ENCODE data around the gene EEA1.
"Not testable (repeated sequence)": the region's sequence is repeated elsewhere in the genome, so short reads cannot be mapped to it uniquely, and the experiment has no call there.

EEA1 gene

DNA sequence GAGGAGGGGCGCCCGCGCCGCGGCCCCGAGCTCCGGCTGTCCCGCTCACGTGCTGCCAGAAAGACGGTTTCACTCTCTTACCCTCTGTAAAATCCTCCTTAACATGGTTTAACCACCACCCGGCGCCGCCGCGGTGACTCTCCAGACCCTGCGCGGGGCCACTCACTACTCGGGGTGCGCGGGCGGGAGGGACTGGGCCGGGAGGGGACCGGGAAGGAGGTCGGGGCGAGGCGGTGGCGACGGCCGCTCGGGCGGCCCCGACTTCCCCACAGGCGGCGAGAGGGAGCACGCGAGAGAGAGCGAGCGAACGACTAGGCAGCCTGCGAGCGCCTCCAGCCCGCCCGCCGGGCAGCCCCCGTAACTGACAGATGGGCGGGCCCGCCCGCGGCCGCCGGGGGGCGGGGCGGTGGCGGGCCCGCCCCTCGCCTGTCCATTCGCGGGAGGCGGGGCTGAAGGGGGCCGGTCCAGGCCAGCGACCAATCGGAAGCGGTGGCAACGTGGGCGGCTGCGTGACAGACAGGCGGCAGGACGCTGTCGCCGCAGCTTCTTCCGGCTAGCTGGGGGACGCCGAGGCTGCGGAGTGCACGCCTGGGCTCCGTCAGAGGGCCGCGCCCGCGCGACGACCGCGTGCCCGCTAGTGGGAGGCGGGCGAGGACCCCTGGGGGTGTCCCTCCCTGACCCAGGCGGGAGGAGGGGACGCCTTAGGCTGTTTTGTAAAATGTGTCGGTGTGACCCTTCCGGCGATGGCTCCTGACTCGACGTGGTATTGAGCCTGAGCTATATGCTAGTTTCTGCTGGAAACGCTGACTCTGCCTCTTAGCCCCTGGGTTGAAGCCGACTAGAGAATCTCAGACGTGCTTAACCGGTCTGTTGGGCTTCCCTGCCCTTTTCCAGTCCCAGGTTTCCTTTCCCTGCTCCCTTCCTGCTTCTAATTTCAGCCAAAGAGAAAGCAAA lies at the start of gene EEA1:
Gene EEA1, minus strand, starts transcription at position 334 of the 954 bp plus-strand sequence. Its CDS starts 229 bp downstream, at position 105.
- DNase-seq = peak; percentile 99

DNA sequence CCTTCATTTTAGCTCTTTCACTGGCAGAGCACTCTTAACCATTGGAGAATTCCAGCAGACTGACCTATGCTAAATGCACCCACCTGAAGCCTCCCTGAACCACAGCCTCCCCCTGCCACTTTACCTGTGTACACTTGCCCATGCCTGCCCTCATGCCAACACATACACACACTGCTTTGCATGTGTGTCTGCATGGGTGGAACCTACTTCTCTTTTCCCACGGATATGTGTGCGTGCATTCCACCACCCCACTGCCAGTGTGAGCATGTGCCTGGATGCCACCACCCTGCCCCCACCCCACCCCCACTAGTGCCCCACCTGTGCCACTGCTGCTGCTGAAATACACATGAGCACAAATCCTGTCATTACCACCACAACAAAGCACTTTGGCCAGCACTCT lies 49.5 kb upstream of the EEA1 start:
- DNase-seq = no peak

DNA sequence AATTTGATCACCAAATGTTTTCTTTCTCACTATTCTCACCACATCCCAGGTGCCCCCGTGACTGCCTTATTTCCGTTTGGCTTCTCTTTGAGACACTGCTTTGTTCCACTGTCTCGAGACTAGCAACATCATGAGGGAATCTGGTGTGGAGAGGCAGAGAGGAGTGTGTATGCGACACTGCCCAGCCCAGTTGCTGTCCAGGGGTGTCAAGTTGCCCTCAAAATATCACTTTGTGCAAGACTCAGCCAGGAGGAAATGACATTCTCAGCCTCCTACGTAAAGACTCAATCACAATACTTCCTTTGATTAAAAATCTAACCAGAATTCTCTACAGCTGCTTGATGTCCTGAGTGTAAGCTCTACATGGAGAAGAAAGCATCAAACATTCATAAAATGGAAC lies 48.2 kb upstream of the EEA1 start:
- DNase-seq = no peak

GRCh38 chr12:92974759-92975158 lies 45.7 kb upstream of the EEA1 start:
- DNase-seq = no peak

- DNase-seq = peak; percentile 59
These were observed 44.5 kb upstream of the EEA1 start for GRCh38 chr12:92973614-92974013.

DNA sequence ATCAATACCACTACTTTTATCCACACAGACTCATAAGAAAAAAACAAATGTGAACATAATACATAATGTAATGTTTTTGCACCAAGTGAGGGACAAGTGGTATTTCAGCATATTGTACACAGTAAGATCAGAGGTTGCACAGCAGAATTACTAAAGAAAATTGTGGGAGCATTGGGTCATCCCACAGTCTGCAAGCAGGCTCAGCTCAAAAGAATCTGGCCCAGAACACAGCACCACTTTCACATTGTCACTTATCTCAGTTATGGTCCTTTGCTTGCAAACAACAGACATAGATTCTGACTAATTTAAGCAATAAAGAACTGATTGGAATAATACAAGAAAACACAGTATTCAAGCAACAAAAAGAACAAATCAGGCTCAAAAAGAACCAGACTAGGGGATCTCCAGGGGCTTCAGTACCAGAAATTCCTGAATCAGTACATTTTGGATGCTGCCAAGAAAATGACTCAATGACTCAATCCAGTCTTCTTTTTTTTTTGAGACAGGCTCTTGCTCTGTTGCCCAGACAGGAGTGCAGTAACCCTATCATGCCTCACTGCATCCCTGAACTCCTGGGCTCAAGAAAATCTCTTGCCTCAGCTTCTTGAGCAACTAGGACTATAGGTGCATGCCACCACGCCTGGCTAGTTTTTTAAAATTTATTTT lies 42.9 kb upstream of the EEA1 start:
- peak; percentile 26 for DNase-seq

- peak; percentile 50 for DNase-seq
These were observed 39.2 kb upstream of the EEA1 start for GRCh38 chr12:92968176-92968813.

- DNase-seq = not testable (repeated sequence)
These were observed 35.3 kb upstream of the EEA1 start for GRCh38 chr12:92964378-92964777.

DNA sequence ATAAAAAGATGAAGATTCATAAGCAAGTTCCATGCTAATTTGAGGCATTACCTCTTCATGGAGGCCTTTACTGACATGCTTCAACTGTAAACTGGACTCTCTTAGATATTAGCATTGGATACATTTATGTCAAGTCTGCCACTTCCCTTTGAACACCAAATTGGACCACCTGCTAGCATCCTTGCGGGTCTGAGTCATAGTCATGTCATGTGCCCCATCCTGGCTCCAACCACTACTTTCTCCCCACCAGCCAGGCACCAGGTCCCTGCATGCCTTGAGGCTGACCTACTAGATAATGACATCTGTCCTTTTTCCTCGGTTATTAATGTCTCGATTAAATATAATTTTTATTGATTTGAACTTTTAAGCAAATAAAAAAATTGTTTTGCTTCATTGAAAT lies 32.9 kb upstream of the EEA1 start:
- DNase-seq = no peak

DNA sequence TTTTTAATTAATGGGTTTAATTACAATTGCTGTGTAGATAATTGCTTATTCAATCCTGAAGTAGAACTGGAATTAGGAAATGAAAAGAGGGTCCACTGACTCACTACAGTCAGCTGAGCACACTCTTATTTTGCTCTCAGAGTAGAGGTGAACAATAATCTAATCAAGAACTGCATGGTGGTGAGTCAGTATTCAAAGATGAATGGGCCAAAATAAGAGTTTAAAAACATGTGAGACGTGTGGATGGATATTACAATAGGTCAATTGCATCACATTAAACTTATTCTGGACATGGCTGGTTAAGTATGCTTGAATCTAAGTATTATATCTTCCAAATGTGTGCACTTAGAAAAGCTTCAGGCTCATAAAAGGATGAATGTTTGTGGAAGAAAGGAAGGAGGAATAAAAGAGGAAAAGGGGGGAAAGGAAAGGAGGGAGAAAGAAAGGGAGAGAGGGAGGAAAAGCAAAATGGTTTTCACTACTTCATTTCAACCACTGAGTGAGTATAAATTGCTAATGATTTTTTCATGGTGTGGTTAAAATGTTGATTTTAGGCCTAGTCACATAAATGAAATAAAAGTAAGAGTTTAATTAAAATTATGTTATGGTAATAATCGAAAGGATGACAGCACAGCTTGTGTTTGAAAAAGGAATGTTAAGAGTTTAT lies 27.0 kb upstream of the EEA1 start:
- DNase-seq = peak; percentile 35

DNA sequence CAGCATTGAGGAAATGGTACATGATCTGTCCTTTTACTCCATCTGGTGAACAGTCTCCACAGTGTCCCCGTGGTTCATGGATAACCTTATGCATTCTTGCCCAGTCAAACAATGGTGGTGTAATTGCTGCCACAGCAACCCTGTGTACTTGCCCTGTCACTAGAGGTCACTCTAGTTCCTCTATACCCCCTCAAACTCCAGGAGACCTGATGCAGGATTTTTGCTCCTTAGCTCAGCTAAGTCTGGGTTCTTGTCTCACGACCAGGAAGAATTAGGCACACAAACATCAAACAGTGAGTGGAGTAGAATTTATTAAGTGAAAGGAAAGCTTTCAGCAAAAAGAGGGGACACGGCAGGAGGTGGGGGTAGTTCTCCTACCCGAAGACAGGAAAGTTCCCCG lies 24.7 kb upstream of the EEA1 start:
- no peak for DNase-seq

- DNase-seq = no peak
These were observed 23.3 kb upstream of the EEA1 start for GRCh38 chr12:92952394-92952793.

DNA sequence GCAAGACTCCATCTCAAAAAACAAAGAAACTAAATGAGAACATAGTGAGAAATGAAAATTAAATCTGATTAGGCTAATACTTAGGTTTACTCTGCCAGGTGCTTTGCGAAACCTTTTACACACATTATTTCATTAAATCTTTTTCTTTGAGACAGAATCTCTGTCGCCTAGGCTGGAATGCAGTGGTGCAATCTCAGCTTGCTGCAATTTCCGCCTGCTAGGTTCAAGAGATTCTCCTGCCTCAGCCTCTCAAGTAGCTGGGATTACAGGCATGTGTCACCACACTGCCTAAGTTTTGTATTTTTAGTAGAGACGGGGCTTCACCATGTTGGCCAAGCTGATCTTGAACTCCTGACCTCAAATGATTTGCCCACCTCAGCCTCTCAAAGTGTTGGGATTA lies 21.9 kb upstream of the EEA1 start:
- DNase-seq = no peak

DNA sequence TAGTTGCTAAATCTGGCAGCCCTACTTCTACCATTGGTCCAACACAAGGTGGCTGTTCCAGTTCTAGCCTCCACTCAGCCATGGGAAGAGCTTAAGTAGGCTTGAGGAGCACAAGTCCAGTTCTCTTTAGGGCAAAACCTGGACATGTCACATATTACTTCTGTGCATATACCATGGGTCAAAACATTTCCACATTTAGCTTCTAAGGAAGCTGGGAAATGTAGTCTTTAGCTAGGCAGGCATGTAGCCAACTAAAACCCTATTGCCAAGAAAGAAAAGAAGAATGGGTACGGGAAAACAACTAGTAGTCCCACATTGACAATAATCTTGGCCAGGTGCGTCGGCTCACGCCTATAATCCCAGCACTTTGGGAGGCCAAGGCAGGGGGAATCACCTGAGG lies 20.9 kb upstream of the EEA1 start:
- no peak for DNase-seq

DNA sequence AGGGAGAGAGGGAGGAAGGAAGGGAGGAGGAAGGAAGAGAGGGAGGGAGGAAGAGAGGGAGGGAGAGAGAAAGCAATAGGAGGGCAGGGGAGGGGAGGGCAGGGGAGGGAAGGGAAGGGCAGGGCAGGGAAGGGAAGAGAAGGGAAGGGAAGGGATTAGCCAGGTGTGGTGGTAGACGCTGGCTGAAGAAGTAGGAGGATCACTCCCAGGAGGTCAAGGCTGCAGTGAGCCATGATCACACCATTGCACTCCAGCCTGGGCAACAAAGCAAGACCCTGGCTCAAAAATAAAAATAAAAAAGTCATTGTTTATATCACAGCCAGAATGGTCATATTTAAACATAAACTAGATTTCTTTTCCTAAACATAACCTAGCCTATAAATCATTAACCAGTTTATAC lies 20.4 kb upstream of the EEA1 start:
- no peak for DNase-seq

DNA sequence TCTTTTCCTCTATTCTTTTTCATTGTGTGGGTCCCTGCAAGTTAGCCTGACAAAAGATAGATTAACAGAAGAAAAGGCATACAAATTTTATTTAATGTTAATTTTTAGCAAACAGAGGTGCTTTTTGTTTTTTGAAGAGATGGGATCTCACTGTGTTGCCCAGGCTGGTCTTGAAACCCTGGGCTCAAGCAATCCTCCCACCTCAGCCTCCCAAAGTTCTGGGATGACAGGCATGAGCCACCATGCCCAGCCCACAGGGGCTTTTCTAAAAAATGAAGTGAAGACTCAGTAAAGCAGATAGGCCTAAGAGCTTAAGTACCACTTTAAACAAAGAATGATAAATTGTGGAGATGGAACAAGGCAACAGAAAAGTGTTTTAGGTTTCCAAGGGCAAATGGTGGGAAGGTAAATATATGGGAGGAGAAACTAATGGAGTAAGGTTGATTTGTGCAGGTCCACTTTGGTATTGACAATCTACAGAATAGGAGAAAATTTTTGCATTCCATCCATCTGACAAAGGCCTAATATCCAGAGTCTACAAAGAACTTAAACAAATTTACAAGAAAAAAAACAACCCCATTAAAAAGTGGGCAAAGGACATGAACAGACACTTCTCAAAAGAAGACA lies 18.6 kb upstream of the EEA1 start:
- no peak for DNase-seq

- no peak for DNase-seq
These were observed 16.6 kb upstream of the EEA1 start for GRCh38 chr12:92945659-92946220.

DNA sequence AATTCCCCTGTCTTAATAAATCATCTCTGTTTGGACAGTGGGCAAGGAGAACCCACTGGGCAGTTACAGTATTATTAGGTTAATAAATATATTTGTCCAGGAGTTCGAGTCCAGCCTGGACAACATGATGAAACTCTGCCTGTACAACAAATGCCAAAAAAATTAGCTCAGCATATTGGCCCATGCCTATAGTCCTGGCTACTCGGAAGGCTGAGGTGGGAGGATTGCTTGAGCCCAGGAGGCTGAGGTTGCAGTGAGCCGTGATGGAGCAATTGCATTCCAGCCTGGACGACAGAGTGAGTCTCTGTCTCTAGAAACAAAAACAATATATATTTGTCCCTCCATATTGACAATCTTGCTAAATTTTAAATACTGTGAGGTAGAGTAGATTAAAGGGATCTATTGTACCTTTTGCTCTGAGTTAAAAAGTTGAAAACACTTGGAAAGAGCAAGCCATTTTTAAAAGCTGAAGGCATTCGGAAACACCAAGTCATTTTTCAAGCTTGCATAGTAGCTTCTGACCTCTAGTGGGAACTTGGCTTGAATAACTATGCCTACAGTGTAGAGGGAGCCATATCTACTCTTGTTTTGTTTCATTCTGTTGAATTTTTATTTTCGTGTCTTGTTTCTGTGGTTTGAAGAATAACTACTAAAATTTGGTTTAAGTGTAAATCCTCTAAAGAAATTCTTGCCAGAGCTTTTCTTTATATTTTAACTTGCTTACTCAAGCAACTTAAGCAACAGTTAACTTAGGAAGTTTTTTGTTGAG lies 14.6 kb upstream of the EEA1 start:
- no peak for DNase-seq

- no peak for DNase-seq
These were observed 13.8 kb upstream of the EEA1 start for GRCh38 chr12:92942905-92943304.

DNA sequence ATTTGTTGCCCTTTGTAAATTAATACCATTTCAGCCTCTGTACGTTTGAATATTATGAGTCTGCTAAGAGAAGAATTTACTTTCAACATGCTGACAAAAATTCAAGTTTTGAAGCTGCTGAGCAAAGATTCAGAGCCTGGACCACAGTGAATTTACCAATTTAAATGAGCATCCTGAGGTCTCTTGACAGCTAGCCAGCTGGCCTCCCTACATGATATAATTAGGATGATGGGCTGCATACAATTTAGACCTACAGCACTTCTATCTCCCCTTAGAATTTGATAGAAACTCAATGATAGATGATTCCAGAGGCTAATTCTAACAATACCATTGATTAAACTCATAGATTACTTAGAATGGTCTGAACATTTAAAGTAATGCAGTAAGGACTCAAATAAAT lies 10.0 kb upstream of the EEA1 start:
- DNase-seq = no peak

GRCh38 chr12:92938638-92939037 lies 9.5 kb upstream of the EEA1 start:
- no peak for DNase-seq

- DNase-seq = no peak
These were observed 8.9 kb upstream of the EEA1 start for GRCh38 chr12:92938018-92938417.
